Endothelial cell of umbilical vein (primary cell): ENCODE results near the gene PLEKHD1. TPM values are rescaled to one million over a fixed set of nuclear protein-coding genes. Genes with fewer than 3 reads are reported as not detected.

ENCODE experiments used
- BruUV-seq: library from RNA; stranded (reverse); fragments of 400-500 nt; replicated peaks from 2 replicates; lab custom pipeline; 2021; lab: Mats Ljungman, UMichigan
- CTCF ChIA-PET: fragments of 300-600, 350-600 bp; sonication (Branson Sonifier 250); formaldehyde crosslinking; loops from one replicate; lab custom pipeline; 2021; ENCODE audit warnings: antibody characterized with exemption, inconsistent platforms; lab: Charles Lee
- POLR2A ChIA-PET: fragments of 300-600, 350-600 bp; sonication (Branson Sonifier 250); formaldehyde crosslinking; loops from one replicate; lab custom pipeline; 2021; ENCODE audit warnings: antibody characterized with exemption, inconsistent platforms; lab: Charles Lee
- DNase-seq: peaks from one replicate; pipeline ENCODE4 v3.0.0-alpha.2; 2011; ENCODE audit warnings: low read depth, low spot score
- FAIRE-seq: peaks from 2 replicates; lab custom pipeline; 2011; peaks lifted over from hg19 to GRCh38; lab: Jason Lieb, UNC
- H2AFZ ChIP-seq: 2 replicates; pipeline ENCODE4 v1.6.0; 2012; ENCODE audit warnings: low read depth, low read length, control low read depth, inconsistent platforms
- H3K27ac ChIP-seq: 2 replicates; pipeline ENCODE4 v1.5.1; 2011; ENCODE audit warnings: low read depth, mild to moderate bottlenecking, control low read depth, low read length, moderate library complexity; ENCODE audit not compliant: insufficient read depth
- H3K27me3 ChIP-seq, 2 experiments: 2 replicates each; pipeline versions ENCODE4 v1.6.0 to v1.6.1; 2011; ENCODE audit warnings: low read length in 2 of 2, mixed read lengths in 1 of 2; ENCODE audit not compliant: control insufficient read depth in 2 of 2, insufficient read depth in 2 of 2
- H3K36me3 ChIP-seq, 2 experiments: 2 replicates in 1 of 2; 3 replicates in 1 of 2; pipeline ENCODE4 v1.5.1; 2011; ENCODE audit warnings: low read length in 2 of 2, mild to moderate bottlenecking in 1 of 2, moderate library complexity in 1 of 2; ENCODE audit not compliant: control insufficient read depth in 2 of 2, insufficient read depth in 2 of 2; ENCODE audit errors: extremely low read depth in 1 of 2
- H3K4me1 ChIP-seq: 3 replicates; pipeline ENCODE4 v1.5.1; 2011; ENCODE audit warnings: mild to moderate bottlenecking, low read length; ENCODE audit not compliant: control insufficient read depth, insufficient read depth; ENCODE audit errors: extremely low read depth
- H3K4me2 ChIP-seq: 2 replicates; pipeline ENCODE4 v1.6.1; 2011; ENCODE audit warnings: low read length, control low read depth, mixed read lengths; ENCODE audit not compliant: insufficient read depth
- H3K4me3 ChIP-seq, 3 experiments: fragments of 200-600 bp in 1 of 3; sonication (generic), shearing (Covaris generic) in 1 of 3; replicated peaks in 1 of 3; 2 replicates each; pipeline ENCODE4 v1.5.1; 2011 to 2016; ENCODE audit warnings: control low read depth in 3 of 3, low read length in 3 of 3, mild to moderate bottlenecking in 2 of 3, inconsistent platforms in 1 of 3, low read depth in 1 of 3, moderate library complexity in 1 of 3; ENCODE audit not compliant: insufficient read depth in 1 of 3
- H3K79me2 ChIP-seq: 2 replicates; pipeline ENCODE4 v1.6.0; 2012; ENCODE audit warnings: low read length, inconsistent platforms; ENCODE audit not compliant: control insufficient read depth, insufficient read depth
- H3K9ac ChIP-seq: replicated peaks from 2 replicates; pipeline ENCODE3; 2011; ENCODE audit warnings: low read length, control low read depth; ENCODE audit not compliant: insufficient read depth; ENCODE audit errors: extremely low read depth
- H3K9me1 ChIP-seq: replicated peaks from 3 replicates; pipeline ENCODE4 v1.6.0; 2011; ENCODE audit warnings: mild to moderate bottlenecking, low read length; ENCODE audit not compliant: control insufficient read depth, insufficient read depth; ENCODE audit errors: extremely low read depth
- H3K9me3 ChIP-seq: replicated peaks from 2 replicates; pipeline ENCODE4 v1.5.1; 2012; ENCODE audit warnings: low read length, inconsistent platforms; ENCODE audit not compliant: control insufficient read depth, insufficient read depth
- H4K20me1 ChIP-seq: replicated peaks from 2 replicates; pipeline ENCODE3; 2011; ENCODE audit warnings: mild to moderate bottlenecking, low read length; ENCODE audit not compliant: control insufficient read depth, insufficient read depth; ENCODE audit errors: extremely low read depth
- EZH2 ChIP-seq: IDR thresholded peaks from 2 replicates; pipeline ENCODE4 v1.6.1; 2012; ENCODE audit warnings: borderline replicate concordance, low read depth, mild to moderate bottlenecking, moderate library complexity, low read length, inconsistent platforms; ENCODE audit not compliant: severe bottlenecking
- FOS ChIP-seq: IDR thresholded peaks from 2 replicates; pipeline ENCODE4 v1.6.1; 2011; ENCODE audit warnings: mild to moderate bottlenecking, low read length, moderate library complexity, borderline replicate concordance; ENCODE audit not compliant: insufficient read depth
- GATA2 ChIP-seq: IDR thresholded peaks from 2 replicates; pipeline ENCODE4 v1.7.0; 2011; ENCODE audit warnings: low read depth, mild to moderate bottlenecking, moderate library complexity, mixed read lengths, low read length; ENCODE audit not compliant: insufficient read length, insufficient read depth
- JUN ChIP-seq: IDR thresholded peaks from 2 replicates; pipeline ENCODE4 v1.6.1; 2011; ENCODE audit warnings: borderline replicate concordance, low read depth; ENCODE audit not compliant: insufficient read length, insufficient read depth
- MAX ChIP-seq: IDR thresholded peaks from 2 replicates; pipeline ENCODE4 v1.6.1; 2011; ENCODE audit not compliant: insufficient read depth, insufficient read length
- MYC ChIP-seq: IDR thresholded peaks from one replicate; pipeline ENCODE4 v1.6.1; 2011; ENCODE audit warnings: mild to moderate bottlenecking, low read depth, low read length
- POLR2A ChIP-seq: IDR thresholded peaks from 2 replicates; pipeline ENCODE4 v1.6.1; 2012; ENCODE audit warnings: low read depth, mild to moderate bottlenecking, control low read depth, low read length
- POLR2AphosphoS5 ChIP-seq: IDR thresholded peaks from 2 replicates; pipeline ENCODE4 v1.6.1; 2012; ENCODE audit warnings: low read depth, mild to moderate bottlenecking, control low read depth, low read length, moderate library complexity; ENCODE audit not compliant: insufficient read depth
- dilution Hi-C: fragments of 300-500 bp; cut with MboI; formaldehyde crosslinking; loops from one replicate; pipeline ENCODE4 v1.15.0; 2019; ENCODE audit warnings: low sequenced_read_pairs; ENCODE audit not compliant: extremely low pct_ligation_motif_present
- intact Hi-C: fragments of 100-400 bp; cut with micrococcal nuclease; formaldehyde crosslinking; loops from one replicate; pipeline ENCODE4 v1.10.0; 2022
- polyA plus RNA-seq, 4 experiments: library from polyadenylated mRNA; depleted of rRNA in 3 of 4; stranded (reverse) in 3 of 4; unstranded in 1 of 4; fragments of >200 nt; gene quantifications; 2 replicates each; pipeline versions ENCODE4 v1.2.1 to v1.2.3, GENCODE V29; 2011 to 2012; ENCODE audit warnings: missing spikeins in 1 of 4
- total RNA-seq: library from RNA; stranded (reverse); gene quantifications from 2 replicates; pipeline ENCODE4 v1.2.3, GENCODE V29; 2021
- TF ChIP-seq, protein P1 (sequence below), 2 donors: IDR thresholded peaks; 1 replicate in 1 of 2; 2 replicates in 1 of 2; pipeline ENCODE4 v1.5.1; 2011; ENCODE audit warnings: low read length in 2 of 2, mild to moderate bottlenecking in 2 of 2, moderate library complexity in 2 of 2, control low read depth in 1 of 2, inconsistent platforms in 1 of 2, low read depth in 1 of 2; ENCODE audit not compliant: insufficient read depth in 1 of 2; ENCODE audit errors: extremely low read depth in 1 of 2

Gene PLEKHD1
- total and polyA plus RNA-seq, 2 donors (not counting 3 experiments of a cell fraction or from before 2014, with no cell fraction given): 0.01 TPM; not detected in 1

DNA sequence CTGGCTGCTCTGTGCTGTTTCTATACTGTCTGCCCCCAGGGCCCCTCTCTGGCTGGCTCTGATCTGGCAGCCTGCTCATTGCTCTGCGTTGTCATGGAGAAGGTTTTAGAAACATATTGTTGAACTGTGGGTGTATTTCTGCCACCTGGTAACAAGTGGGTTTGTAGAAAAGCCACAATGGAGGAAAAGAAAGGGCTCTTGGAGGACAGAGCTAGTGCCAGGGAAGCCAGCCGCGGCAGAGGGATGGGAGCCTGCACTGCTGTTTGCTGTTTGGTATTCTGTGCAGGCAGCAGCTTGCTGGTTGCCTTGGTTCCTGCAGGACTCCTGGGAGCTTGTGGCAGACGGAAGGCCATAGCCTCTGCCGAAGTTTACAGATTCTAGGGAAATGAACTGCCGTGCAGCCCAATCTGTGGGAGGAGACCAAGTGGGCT, 75.1 kb downstream of the PLEKHD1 start:
- ChIA-PET POLR2A (no interaction called here), CTCF (interaction anchor here (0.6 to 3.5 kb wide), 5 partner anchors 11 to 1258 kb away, joined by 3 to 12 read pairs (median 4); partner anchors contain the start of gene CCDC177)
- H3K4me3 ChIP-seq: no peak overlapping the region
- H3K9me3 ChIP-seq: no peaks in the 10 kb centered on the region
- FAIRE-seq (no peak), DNase-seq (no peak)
- TF ChIP-seq FOS: no peak
- TF ChIP-seq POLR2AphosphoS5: no peak
- TF ChIP-seq GATA2: no peak
- H3K9ac ChIP-seq: no peak overlapping the region
- intact Hi-C loops (no loop called here), dilution Hi-C loops (no loop called here)
- BruUV-seq: no TSS peak
- no peak overlapping the region for H3K4me2 ChIP-seq
- H3K79me2 ChIP-seq: no peaks in the 10 kb centered on the region
- no peaks in the 10 kb centered on the region for H3K36me3 ChIP-seq
- H3K9me1 ChIP-seq: no peaks in the 10 kb centered on the region
- H3K27ac ChIP-seq: no peak overlapping the region
- no peak overlapping the region for H2AFZ ChIP-seq
- peaks cover 18 to 24% of the 10 kb centered on the region in 2 experiments for H3K27me3 ChIP-seq
- no peaks in the 10 kb centered on the region for H4K20me1 ChIP-seq
- H3K4me1 ChIP-seq: no peaks in the 10 kb centered on the region

DNA sequence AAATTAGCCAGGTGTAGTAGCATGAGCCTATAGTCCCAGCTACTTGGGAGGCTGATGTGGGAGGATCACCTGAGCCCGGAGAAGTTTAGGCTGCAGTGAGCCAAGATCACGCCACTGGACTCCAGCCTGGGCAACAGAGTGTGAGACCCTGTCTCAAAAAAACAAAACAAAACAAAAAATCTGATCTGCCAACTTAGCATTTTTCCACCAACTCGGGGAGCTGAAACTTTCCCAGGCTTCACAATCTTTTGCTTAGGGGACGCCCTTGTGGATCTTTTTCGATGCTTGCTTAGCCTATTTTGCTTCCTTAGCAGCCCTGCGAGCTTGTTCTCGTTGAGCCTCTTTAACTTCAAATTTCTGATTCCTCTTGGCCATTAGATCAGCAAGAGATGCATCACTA, 76.3 kb downstream of the PLEKHD1 start:
- no peaks in the 10 kb centered on the region for H3K36me3 ChIP-seq
- H2AFZ ChIP-seq: no peak overlapping the region
- no peaks in the 10 kb centered on the region for H4K20me1 ChIP-seq
- DNase-seq: no peak
- no peaks in the 10 kb centered on the region for H3K4me1 ChIP-seq
- dilution Hi-C loops (no loop called here), intact Hi-C loops (no loop called here)
- H3K9ac ChIP-seq: no peak overlapping the region
- H3K9me1 ChIP-seq: no peaks in the 10 kb centered on the region
- no peak overlapping the region for H3K4me2 ChIP-seq
- peaks cover 21 to 27% of the 10 kb centered on the region in 2 experiments for H3K27me3 ChIP-seq
- H3K79me2 ChIP-seq: no peaks in the 10 kb centered on the region
- no peak for TF ChIP-seq POLR2AphosphoS5
- no peak for TF ChIP-seq MYC
- no peak for TF ChIP-seq POLR2A
- TF ChIP-seq GATA2: no peak
- TF ChIP-seq, protein P1, sequence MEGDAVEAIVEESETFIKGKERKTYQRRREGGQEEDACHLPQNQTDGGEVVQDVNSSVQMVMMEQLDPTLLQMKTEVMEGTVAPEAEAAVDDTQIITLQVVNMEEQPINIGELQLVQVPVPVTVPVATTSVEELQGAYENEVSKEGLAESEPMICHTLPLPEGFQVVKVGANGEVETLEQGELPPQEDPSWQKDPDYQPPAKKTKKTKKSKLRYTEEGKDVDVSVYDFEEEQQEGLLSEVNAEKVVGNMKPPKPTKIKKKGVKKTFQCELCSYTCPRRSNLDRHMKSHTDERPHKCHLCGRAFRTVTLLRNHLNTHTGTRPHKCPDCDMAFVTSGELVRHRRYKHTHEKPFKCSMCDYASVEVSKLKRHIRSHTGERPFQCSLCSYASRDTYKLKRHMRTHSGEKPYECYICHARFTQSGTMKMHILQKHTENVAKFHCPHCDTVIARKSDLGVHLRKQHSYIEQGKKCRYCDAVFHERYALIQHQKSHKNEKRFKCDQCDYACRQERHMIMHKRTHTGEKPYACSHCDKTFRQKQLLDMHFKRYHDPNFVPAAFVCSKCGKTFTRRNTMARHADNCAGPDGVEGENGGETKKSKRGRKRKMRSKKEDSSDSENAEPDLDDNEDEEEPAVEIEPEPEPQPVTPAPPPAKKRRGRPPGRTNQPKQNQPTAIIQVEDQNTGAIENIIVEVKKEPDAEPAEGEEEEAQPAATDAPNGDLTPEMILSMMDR (IDR thresholded peaks at IDR 0.05; ENCODE audit: extremely low read depth in 1 of 2, insufficient read depth in 1 of 2, low read depth in 1 of 2, low read length in 2 of 2): no peak
- TF ChIP-seq MAX: no peak
- TF ChIP-seq JUN: no peak
- TF ChIP-seq EZH2: no peak
- TF ChIP-seq FOS: no peak
- no peak for FAIRE-seq
- no peak overlapping the region for H3K27ac ChIP-seq
- H3K9me3 ChIP-seq: no peaks in the 10 kb centered on the region
- BruUV-seq: no TSS peak
- POLR2A ChIA-PET: no interaction called here
- H3K4me3 ChIP-seq: no peak overlapping the region
- CTCF ChIA-PET: interaction anchor here (1.3 to 3.5 kb wide), 4 partner anchors 8 to 58 kb away, joined by 3 to 12 read pairs (median 7); partner anchors contain the start of gene CCDC177
